Thyroid gland (tissue), 4 donors: ENCODE measurements around the gene CCT2. TPM values are rescaled to one million over a fixed set of nuclear protein-coding genes. Genes with fewer than 3 reads are reported as not detected.

Experiments used
- DNase-seq, 2 donors: peaks; one replicate each; pipeline ENCODE4 v3.0.0-alpha.2; 2019
- H3K27ac ChIP-seq, 3 donors: fragments of 200-600 bp; sonication (generic); 1 replicate in 2 of 3; 2 replicates in 1 of 3; pipeline ENCODE4 v1.5.1; 2016 to 2019; ENCODE audit warnings: mild to moderate bottlenecking in 1 of 3, moderate library complexity in 1 of 3
- H3K27me3 ChIP-seq: fragments of 200-600 bp; sonication (generic); one replicate; pipeline ENCODE4 v1.5.1; 2019
- H3K36me3 ChIP-seq, 2 donors: fragments of 200-600 bp; sonication (generic); one replicate each; pipeline ENCODE4 v1.5.1; 2016 to 2019
- H3K4me1 ChIP-seq, 2 donors: fragments of 200-600 bp; sonication (generic); one replicate each; pipeline ENCODE4 v1.5.1; 2017 to 2019
- H3K4me3 ChIP-seq, 3 donors: fragments of 200-600 bp; sonication (generic); replicated peaks in 1 of 3; 1 replicate in 2 of 3; 2 replicates in 1 of 3; pipeline ENCODE4 v1.5.1; 2016; ENCODE audit warnings: mild to moderate bottlenecking in 1 of 3
- H3K9me3 ChIP-seq: fragments of 200-600 bp; sonication (generic); one replicate; pipeline ENCODE4 v1.5.1; 2017
- CTCF ChIP-seq, 6 experiments: fragments of 200-600 bp in 3 of 6; fragments of 450-650 bp in 3 of 6; sonication (generic) in 3 of 6; IDR thresholded peaks; one replicate each; pipeline ENCODE4 v1.5.1; 2016 to 2019; ENCODE audit warnings: antibody characterized with exemption in 6 of 6, mild to moderate bottlenecking in 2 of 6, inconsistent platforms in 1 of 6, moderate library complexity in 1 of 6
- POLR2A ChIP-seq, 2 donors: fragments of 450-650 bp; IDR thresholded peaks; one replicate each; pipeline ENCODE4 v1.6.1; 2017; ENCODE audit warnings: antibody characterized with exemption in 2 of 2, mild to moderate bottlenecking in 2 of 2, moderate library complexity in 1 of 2
- WGBS, 2 donors: methylation state at CpG; one replicate each; pipeline ENCODE4 v1.1.5; 2017; 5-methylcytosine and 5-hydroxymethylcytosine counted together
- intact Hi-C: fragments of 100-400 bp; cut with DNase I; formaldehyde crosslinking; loops from one replicate; pipeline ENCODE4 v1.15.1; 2023
- total RNA-seq, 4 donors: library from RNA; depleted of rRNA; stranded (reverse); fragments of >200 nt; gene quantifications; one replicate each; pipeline ENCODE4 v1.2.3, GENCODE V29; 2016

The CCT2 gene
- total RNA-seq, 4 donors from 2014 or later, result 90.9 to 174 (median 117) TPM

DNA sequence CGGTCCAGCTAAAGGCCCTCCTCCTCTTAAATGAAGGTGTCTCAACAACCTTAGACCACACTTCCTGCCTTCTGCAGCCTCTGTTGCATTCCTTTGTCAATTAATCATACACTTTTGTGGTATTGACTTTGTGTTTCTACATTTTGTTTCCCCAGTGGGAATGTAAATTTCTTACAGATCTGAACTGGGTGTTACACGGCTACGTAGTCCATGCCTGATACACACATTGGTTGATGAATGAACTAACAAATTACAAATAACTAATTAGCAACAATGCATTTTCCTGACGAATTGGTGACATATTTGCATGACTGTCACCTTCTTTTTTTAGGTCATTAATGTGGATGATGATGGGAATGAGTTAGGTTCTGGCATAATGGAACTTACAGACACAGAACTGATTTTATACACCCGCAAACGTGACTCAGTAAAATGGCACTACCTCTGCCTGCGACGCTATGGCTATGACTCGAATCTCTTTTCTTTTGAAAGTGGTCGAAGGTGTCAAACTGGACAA, 15.2 kb upstream of the CCT2 start:
- Histone ChIP-seq H3K27me3 (no peaks in the 10 kb centered on the region), H3K4me1 (no peaks in the 10 kb centered on the region), H3K9me3 (no peaks in the 10 kb centered on the region), H3K4me3 (no peak overlapping the region), H3K27ac (no peak overlapping the region), H3K36me3 (peaks cover 14% of the 10 kb centered on the region in 2 donors)
- intact Hi-C loops, result loop anchor here (2.0 to 5.0 kb wide), 2 partner anchors 99 to 153 kb away; partner anchors contain the start of gene FRS2
- no peak for DNase-seq
- WGBS, 2 donors, result 92 to 93% methylated on average over 10 of the region's 10 CpGs
- no peak for TF ChIP-seq CTCF (IDR thresholded peaks at IDR 0.05)
- TF ChIP-seq POLR2A (IDR thresholded peaks at IDR 0.05), result no peak

DNA sequence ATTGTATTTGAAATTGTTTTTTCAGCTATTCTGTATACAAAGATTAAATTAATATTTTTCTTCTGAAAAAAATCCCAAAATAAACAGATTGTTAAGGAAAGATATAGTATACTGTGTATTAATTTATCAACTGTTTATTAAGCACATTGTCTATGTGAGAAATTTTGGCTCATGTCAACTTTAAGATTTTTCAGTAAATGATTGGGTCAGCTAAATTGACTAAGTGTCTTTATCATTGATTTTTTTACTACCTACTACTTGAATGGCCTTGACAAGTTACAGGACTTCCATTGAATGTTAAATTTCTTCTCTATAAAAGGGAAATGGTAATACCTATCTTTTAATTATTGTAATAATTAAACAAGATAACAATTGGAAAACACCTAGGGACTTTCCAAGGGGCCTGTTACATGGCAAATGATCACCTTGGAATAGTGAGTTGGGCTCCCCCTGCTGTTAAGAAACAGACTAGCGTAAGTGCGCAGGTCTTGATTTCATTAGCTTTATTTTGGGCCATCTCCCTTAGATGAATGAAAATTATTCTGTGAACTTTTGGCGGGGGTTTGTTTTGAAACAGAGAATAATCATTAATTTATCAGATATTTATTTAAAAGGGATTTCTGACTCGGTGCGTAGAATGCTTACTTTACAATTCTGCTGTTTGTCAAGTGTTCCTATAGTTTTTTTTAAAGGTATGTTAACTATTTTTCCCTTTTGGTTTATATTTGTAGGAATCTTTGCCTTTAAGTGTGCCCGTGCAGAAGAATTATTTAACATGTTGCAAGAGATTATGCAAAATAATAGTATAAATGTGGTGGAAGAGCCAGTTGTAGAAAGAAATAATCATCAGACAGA, 14.5 kb upstream of the CCT2 start:
- H3K27me3 ChIP-seq, result no peaks in the 10 kb centered on the region
- H3K4me3 ChIP-seq, result no peak overlapping the region
- H3K4me1 ChIP-seq, result no peaks in the 10 kb centered on the region
- peaks cover 14% of the 10 kb centered on the region in 2 donors for H3K36me3 ChIP-seq
- TF ChIP-seq CTCF (IDR thresholded peaks at IDR 0.05) (peak; percentile 32 to 86 (median 74)), POLR2A (IDR thresholded peaks at IDR 0.05) (no peak)
- H3K9me3 ChIP-seq, result no peaks in the 10 kb centered on the region
- intact Hi-C loops, result loop anchor here (2.0 to 5.0 kb wide), 2 partner anchors 100 to 153 kb away; partner anchors contain the start of gene FRS2
- DNase-seq, result peak; percentile 60 to 62
- no peak overlapping the region for H3K27ac ChIP-seq
- 47 to 48% methylated on average over 6 of the region's 6 CpGs for WGBS, 2 donors

GRCh38 chr12:69575346-69575745, 9.9 kb upstream of the CCT2 start:
- H3K4me1 ChIP-seq, result no peaks in the 10 kb centered on the region
- no peak overlapping the region for H3K27ac ChIP-seq
- no peaks in the 10 kb centered on the region for H3K9me3 ChIP-seq
- intact Hi-C loops, result no loop called here
- no peak for TF ChIP-seq CTCF (IDR thresholded peaks at IDR 0.05)
- TF ChIP-seq POLR2A (IDR thresholded peaks at IDR 0.05), result no peak
- no peaks in the 10 kb centered on the region for H3K27me3 ChIP-seq
- DNase-seq, result no peak
- peaks cover 14% of the 10 kb centered on the region in 2 donors for H3K36me3 ChIP-seq
- WGBS, 2 donors, result 97 to 100% methylated on average over 3 of the region's 3 CpGs
- H3K4me3 ChIP-seq, result no peak overlapping the region

- H3K27ac ChIP-seq, result no peak overlapping the region
- no peaks in the 10 kb centered on the region for H3K4me1 ChIP-seq
- H3K9me3 ChIP-seq, result no peaks in the 10 kb centered on the region
- WGBS, 2 donors, result 93 to 96% methylated on average over 2 of the region's 2 CpGs
- no peak for TF ChIP-seq POLR2A (IDR thresholded peaks at IDR 0.05)
- no peak for TF ChIP-seq CTCF (IDR thresholded peaks at IDR 0.05)
- no peak overlapping the region for H3K4me3 ChIP-seq
- no peak for DNase-seq
- H3K27me3 ChIP-seq, result no peaks in the 10 kb centered on the region
- peaks cover 9 to 10% of the 10 kb centered on the region in 2 donors for H3K36me3 ChIP-seq
- intact Hi-C loops, result no loop called here
Measured at GRCh38 chr12:69578283-69578682, 7.0 kb upstream of the CCT2 start.

DNA sequence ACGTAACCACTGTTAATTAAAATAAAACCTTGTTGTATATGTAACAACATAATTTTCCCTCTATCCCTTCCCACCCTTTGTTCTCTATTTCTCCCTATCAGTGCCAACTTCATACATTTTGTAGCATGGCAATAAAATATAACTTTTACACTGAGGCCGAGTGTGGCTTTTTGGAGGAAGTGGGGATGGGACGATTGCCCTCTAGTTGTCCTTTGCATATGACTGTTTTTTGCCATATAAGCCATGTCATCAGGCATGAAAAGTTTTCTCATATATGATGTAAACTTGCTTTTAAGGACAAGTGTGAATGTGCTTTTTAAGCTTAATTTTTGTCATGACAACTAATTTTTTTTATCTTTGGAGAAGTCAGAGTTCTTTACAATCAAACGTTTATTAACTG, 6.2 kb upstream of the CCT2 start:
- Histone ChIP-seq H3K27me3 (no peaks in the 10 kb centered on the region), H3K4me3 (no peak overlapping the region), H3K36me3 (peaks cover 7 to 8% of the 10 kb centered on the region in 2 donors), H3K27ac (no peak overlapping the region), H3K9me3 (no peaks in the 10 kb centered on the region), H3K4me1 (no peaks in the 10 kb centered on the region)
- TF ChIP-seq CTCF (IDR thresholded peaks at IDR 0.05) (no peak), POLR2A (IDR thresholded peaks at IDR 0.05) (no peak)
- WGBS, 2 donors, result 82 to 89% methylated on average over 4 of the region's 4 CpGs
- intact Hi-C loops, result no loop called here
- DNase-seq, result no peak
